ENCODE results near the gene RARS2. TPM values are rescaled to one million over a fixed set of nuclear protein-coding genes. Genes with fewer than 3 reads are reported as not detected.
"Not testable (repeated sequence)": the region's sequence is repeated elsewhere in the genome, so short reads cannot be mapped to it uniquely, and the experiment has no call there.

The RARS2 gene
- polyA plus RNA-seq (ENCODE audit: insufficient read length in 4 of 4): 10 to 100 TPM; 54.5 to 63.9 (median 60.1) TPM

DNA sequence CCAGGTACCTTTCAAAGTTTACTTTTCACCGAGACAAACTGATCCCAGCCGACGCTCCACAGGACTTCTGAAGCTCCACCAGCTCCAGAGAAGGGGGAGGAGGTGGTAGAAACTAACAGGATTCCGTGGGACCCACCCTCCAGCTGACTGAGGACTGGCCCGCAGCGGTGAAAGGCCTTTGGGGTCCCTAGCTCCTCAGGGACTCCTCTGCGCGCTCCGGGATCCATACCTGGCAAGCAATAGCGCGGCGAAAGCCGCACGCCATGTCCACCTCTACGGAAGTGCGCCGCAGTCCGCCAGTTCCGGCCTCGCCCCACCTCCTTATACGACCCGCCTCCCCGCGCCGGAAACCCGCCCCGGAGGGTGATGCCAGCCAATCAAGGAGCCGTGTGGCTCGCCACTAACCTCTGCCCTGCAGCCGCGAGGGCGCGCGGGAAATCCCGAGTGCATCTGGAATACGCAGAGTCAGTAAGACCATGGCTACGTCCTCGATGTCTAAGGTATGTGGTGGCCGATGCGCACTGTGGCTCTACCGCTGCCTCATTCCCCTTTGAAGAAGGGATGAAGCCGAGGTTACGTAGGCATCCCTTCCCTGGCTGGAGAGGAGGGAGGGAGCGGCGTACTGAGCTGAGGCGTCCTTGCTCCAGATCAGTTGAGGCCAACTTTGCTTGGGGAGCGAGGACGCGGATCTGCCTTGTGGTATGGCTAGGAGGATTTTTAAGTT is at the start of gene RARS2, which contains the start of gene ORC3:
TSS of gene RARS2 (minus strand) at position 295 of the 724 bp plus-strand sequence. CDS start at position 265, 30 bp downstream.
TSS of gene ORC3 (plus strand) at position 443 of the 724 bp plus-strand sequence. CDS start at position 477, 34 bp downstream.
- DNase-seq (ENCODE audit: low read depth in 4 of 4, low spot score in 3 of 4): peak; percentile 81 to 88 (median 86)

DNA sequence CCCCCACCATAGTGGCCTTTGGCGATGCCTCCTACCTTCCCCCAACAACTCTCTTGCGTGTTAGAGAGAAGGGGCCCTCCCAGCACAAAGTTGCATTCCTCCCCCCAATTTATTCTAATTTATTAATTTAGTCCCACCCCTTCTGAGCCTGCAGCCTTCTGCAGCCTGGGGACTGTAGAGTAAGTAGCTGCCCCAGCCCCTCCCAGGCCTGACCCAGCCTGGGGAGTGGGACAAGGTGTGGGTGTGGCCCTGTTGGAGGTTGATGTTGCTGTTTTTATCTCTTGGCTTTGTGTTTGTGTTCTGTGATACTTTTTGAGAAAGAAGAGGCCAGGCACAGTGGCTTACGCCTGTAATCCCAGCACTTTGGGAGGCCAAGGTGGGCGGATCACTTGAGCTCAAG is 49.6 kb upstream of the RARS2 start:
- DNase-seq (ENCODE audit: low read depth in 4 of 4, low spot score in 3 of 4): no peak

DNA sequence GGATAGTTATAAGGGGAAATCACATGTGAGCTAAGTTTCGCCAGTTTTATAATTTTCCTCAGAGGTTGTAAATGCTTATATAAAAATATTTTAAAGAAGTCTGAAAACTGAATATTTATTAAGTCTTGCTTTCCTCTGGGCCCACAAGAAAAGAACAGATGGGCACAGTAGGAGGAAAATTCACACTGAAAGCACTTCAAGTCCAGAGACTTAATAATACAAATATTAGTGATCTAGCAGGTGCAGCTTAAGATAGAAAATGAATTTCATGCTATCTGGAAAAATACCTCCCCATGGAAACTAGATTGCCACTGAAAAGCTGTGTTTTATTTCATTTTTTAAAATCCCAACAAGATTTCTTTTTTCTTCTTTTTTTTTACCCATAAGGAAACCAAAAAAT is 47.3 kb upstream of the RARS2 start:
- DNase-seq (ENCODE audit: low read depth in 4 of 4, low spot score in 3 of 4): no peak

- no peak for DNase-seq (ENCODE audit: low read depth in 4 of 4, low spot score in 3 of 4)
Measured at GRCh38 chr6:87636315-87636714, 46.5 kb upstream of the RARS2 start.

DNA sequence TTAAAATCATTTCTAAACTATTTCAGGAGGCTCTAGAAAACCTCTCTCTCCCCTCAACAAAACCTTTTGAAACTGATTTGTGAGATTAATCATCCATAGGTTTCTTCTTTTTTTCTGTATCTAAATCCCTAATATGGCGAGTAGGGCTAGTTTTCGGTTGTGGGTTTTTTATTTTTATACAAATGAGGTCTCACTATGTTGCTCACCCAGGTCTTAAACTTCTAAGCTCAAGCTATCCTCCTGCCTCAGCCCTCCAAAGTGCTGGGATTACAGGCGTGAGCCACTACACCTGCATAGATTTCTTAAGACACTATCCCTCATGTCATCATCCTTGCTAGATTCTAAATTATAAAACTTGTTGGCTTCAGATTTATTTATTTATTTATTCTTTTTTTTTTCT is 44.1 kb upstream of the RARS2 start:
- no peak for DNase-seq (ENCODE audit: low read depth in 4 of 4, low spot score in 3 of 4)

GRCh38 chr6:87630746-87631145 is 41.0 kb upstream of the RARS2 start:
- no peak for DNase-seq (ENCODE audit: low read depth in 4 of 4, low spot score in 3 of 4)

GRCh38 chr6:87628881-87629280 is 39.1 kb upstream of the RARS2 start:
- no peak for DNase-seq (ENCODE audit: low read depth in 4 of 4, low spot score in 3 of 4)

DNA sequence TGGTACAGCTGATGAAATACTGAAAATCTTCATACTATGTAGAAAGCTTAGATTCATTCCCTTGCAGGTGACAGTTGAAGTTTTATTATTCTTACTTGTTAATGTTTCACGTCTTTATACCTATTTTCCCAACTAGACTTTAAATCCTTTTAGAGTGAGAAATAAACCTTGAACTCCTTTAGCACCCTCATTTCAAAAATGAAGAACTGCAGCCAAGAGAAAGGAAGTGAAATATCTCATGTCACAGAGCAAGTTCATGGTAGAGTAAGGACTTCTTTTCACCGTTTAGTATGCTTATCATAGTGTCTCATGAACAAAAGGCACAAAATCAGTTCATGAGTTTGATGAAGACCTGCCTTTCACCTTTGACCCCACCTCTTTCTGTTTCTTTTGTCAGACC is 38.6 kb upstream of the RARS2 start:
- no peak for DNase-seq (ENCODE audit: low read depth in 4 of 4, low spot score in 3 of 4)

- DNase-seq (ENCODE audit: low read depth in 4 of 4, low spot score in 3 of 4): no peak
Measured at GRCh38 chr6:87623248-87623647, 33.5 kb upstream of the RARS2 start.

DNA sequence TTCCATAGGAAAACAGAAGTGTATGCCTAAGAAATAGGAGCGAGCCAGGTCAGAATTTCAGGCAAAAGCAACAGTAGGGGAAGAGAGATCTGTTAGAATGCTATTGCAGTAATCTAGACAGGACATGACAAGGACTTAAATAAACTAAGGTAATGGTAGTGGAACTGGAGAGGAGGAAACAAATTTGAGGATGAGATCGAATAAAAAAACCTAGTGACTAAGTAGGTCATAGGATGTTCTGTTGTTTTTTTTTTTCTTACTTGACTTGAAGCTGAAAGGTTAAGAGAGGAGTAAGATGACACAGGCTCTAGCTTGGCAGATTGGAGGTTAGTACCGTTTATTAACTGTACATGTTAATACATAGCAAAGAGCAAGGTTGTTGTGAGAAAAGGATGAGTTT is 28.7 kb upstream of the RARS2 start:
- DNase-seq (ENCODE audit: low read depth in 4 of 4, low spot score in 3 of 4): no peak

DNA sequence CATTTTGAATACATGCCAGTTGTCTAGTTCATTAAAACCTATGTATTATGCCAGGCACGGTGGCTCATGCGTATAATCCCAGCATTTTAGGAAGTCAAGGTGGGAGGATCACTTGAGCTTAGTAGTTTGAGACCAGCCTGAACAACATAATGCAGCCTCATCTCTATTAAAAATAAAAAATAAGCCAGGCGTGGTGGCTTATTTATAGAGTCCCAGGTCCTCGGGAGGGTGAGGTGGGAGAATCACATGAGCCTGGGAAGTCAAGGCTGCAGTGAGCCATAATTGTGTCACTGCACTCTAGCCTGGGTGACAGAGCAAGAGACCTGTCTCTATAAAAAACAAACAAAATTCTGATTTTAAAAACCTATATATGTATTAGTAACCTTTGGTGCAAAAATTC is 27.6 kb upstream of the RARS2 start:
- no peak for DNase-seq (ENCODE audit: low read depth in 4 of 4, low spot score in 3 of 4)

DNA sequence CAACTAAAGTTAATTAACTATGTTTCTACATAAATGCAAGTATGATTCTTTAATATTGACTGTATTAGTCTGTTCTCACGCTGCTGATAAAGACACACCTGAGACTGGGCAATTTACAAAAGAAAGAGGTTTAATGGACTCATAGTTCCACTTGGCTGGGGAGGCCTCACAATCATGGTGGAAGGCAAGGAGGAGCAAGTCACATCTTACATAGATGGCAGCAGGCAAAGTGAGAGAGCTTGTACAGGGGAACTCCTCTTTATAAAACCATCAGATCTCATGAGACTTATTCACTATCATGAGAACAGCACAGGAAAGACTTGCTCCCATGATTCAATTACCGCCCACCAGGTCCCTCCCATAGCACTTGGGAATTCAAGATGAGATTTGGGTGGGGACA is 23.2 kb upstream of the RARS2 start:
- DNase-seq (ENCODE audit: low read depth in 4 of 4, low spot score in 3 of 4): not testable (repeated sequence)

DNA sequence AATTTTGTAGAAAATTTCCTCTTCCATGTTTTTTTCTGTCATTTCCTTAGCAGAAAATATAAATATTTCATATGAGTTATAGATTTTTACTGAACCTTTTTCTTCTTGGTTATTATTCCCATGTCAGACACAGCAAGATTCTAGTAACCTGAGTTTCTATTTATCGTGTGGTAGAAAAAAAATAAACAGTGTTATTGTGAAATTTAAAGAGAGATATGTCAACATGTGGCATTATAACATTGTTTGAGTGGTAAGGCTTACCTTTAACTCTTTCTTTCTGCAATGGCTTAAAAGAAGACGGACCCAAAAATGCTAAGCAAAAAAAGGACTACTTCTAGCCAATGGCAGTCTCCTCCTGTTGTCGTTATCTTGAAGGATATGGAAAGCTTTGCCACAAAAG is 19.0 kb upstream of the RARS2 start:
- DNase-seq (ENCODE audit: low read depth in 4 of 4, low spot score in 3 of 4): no peak

GRCh38 chr6:87606199-87606598 is 16.4 kb upstream of the RARS2 start:
- no peak for DNase-seq (ENCODE audit: low read depth in 4 of 4, low spot score in 3 of 4)

GRCh38 chr6:87600576-87600975 is 10.8 kb upstream of the RARS2 start:
- DNase-seq (ENCODE audit: low read depth in 4 of 4, low spot score in 3 of 4): no peak

DNA sequence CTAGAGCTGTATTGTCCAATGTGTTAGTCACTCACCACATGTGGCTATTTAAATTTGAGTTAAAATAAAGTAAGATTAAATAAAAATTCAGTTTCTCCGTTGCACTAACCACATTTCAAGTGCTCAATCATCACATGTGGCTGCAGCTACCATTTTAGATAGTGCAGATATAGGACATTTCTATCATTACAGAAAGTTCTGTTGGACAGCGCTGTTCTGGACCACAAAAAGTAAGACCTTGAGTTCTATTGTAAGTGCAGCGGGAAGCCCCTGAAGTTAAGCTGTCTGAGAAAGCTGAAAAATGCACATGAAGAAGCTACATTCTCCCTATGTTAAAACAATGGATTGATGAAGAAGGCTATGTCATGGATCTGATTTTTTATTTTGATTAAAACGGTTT is 1.2 kb upstream of the RARS2 start:
- DNase-seq (ENCODE audit: low read depth in 4 of 4, low spot score in 3 of 4): no peak

DNA sequence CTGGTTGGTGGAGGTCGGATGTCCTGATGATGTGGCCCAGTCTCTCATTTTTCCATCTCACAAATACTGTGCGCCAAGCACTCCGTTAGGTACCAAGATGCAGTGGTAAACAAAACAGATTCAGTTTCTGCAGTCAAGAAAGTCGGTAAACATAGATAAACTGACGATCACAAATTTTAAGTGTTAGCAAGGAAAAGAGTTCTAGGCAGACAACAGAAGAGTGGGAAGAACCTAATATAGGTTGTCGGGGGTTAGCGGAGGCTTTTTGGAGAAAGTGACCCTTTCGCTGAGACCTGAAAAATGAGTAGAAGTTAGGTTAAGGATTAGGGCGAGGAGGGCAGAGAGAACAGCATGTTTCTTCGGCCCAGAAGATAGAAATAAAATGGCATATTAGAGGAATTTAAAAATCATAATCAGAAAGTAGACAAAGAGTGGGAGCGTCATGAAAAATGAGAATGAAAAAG is 662 bp upstream of the RARS2 start:
- no peak for DNase-seq (ENCODE audit: low read depth in 4 of 4, low spot score in 3 of 4)

GRCh38 chr6:87588756-87589407 is 905 bp downstream of the RARS2 start:
- DNase-seq (ENCODE audit: low read depth in 4 of 4, low spot score in 3 of 4): no peak

DNA sequence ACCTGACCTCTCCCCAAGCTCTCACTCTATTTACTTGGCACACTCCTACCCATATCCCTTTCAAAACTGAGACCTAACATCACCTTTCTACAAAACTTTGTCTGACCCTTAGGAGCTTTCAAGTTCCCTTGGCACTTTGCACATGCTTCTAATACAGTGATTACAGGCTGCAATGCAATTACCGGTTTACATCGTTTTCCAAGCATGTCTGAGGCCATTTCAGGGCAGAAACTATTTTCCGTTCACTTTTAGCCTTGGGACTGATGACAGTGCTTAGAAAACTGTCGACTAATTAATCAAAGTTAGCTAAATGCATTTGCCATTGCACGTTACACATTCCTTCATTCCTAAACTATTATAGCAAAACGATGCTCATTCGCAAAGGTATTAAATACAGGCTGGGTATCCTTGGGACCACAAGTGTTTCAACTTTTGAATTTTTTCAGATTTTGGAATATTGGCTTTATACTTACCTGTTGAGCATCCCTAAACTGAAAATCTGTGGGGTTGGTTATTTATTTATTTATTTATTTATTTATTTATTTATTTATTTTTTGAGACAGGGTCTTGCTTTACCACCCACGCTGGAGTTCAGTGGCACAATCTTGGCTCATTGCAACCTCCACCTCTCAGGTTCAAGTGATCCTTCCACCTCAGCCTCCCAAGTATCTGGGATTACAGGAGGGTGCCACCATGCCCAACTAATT is 3.3 kb downstream of the RARS2 start:
- DNase-seq (ENCODE audit: low read depth in 4 of 4, low spot score in 3 of 4): no peak

DNA sequence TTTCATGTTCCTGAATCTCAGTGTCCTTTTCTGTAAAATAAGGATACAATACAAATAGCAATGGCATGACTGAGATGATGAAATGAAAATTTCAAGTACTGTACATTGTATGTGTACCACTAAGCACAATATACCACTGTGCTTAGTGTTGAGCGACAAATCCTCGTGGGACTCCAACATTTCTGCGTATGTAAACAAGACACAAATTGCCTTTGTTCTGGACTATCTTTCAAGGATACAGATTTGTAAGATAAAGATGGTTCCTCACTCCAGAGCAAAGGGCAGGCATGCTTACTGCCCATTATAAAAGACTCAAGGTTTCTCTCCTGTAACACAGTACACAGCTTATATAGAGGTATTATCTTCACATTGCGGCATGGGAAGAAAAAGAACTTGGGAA is 6.0 kb downstream of the RARS2 start:
- DNase-seq (ENCODE audit: low read depth in 4 of 4, low spot score in 3 of 4): no peak

- DNase-seq (ENCODE audit: low read depth in 4 of 4, low spot score in 3 of 4): no peak
Measured at GRCh38 chr6:87575423-87575822, 14.4 kb downstream of the RARS2 start.

Measured in left renal pelvis (tissue), 4 donors.